GM13976 (cell line): ENCODE data around the gene SLC38A8.

ENCODE experiments used
- DNase-seq: peaks from one replicate; pipeline ENCODE4 v3.0.0; 2012; ENCODE audit warnings: low spot score
- in situ Hi-C: fragments of 300-500 bp; cut with MboI; formaldehyde crosslinking; loops from one replicate; pipeline ENCODE4 v1.12.0; 2022; ENCODE audit warnings: low sequenced_read_pairs, mixed read lengths, inconsistent platforms; ENCODE audit not compliant: unreplicated experiment
- TF ChIP-seq, protein P1 (sequence below): IDR thresholded peaks from 2 replicates; pipeline ENCODE4 v1.5.1; 2012; ENCODE audit warnings: borderline replicate concordance, mild to moderate bottlenecking; ENCODE audit not compliant: insufficient read depth; ENCODE audit errors: extremely low read depth, missing control alignments, control extremely low read depth

SLC38A8 gene

DNA sequence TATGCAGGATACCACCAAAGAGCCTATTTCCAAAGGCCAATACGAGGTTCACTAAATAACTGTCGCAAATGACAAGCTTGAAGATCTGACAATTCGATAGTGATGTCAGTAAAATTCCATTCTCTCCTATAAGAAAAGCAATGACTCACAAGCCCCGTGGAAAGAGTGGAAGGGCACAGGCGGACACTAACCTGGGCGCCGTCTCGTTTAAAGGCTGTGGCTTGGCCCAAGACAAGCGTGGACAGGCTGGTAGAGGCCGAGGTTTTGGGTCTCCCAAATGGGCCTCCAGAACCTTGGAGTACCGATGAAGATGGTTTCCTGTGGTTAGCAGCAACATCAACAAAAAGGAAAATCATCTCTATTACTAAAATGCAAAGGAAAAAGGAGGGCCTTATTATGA, 16.5 kb upstream of the SLC38A8 start:
- TF ChIP-seq, protein P1, sequence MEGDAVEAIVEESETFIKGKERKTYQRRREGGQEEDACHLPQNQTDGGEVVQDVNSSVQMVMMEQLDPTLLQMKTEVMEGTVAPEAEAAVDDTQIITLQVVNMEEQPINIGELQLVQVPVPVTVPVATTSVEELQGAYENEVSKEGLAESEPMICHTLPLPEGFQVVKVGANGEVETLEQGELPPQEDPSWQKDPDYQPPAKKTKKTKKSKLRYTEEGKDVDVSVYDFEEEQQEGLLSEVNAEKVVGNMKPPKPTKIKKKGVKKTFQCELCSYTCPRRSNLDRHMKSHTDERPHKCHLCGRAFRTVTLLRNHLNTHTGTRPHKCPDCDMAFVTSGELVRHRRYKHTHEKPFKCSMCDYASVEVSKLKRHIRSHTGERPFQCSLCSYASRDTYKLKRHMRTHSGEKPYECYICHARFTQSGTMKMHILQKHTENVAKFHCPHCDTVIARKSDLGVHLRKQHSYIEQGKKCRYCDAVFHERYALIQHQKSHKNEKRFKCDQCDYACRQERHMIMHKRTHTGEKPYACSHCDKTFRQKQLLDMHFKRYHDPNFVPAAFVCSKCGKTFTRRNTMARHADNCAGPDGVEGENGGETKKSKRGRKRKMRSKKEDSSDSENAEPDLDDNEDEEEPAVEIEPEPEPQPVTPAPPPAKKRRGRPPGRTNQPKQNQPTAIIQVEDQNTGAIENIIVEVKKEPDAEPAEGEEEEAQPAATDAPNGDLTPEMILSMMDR = no peak
- DNase-seq = no peak
- in situ Hi-C loops = loop anchor here (25.0 kb wide), 1 partner anchor 97 kb away; the partner anchor contains the start of genes NECAB2 and OSGIN1

DNA sequence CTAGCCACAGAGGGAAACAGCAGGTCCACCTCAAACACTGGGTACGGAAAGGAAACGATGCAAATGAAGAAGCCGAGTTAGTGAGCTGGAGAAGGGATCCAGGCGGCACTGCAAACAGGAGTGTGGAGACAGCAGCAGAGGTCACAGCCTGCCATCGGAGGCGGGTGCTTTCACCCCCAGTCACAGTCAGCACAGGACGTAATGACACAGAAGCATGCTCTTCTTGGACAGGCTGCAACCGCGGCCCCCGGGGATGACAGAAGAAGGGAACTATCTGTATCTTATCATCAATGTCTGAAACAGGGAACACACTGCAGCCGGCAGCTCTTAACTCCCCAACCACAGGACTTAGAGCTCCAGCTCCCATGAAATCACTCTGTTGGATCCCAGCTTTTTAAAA, 16.1 kb upstream of the SLC38A8 start:
- in situ Hi-C loops = loop anchor here (25.0 kb wide), 1 partner anchor 96 kb away; the partner anchor contains the start of genes NECAB2 and OSGIN1
- TF ChIP-seq, protein P1 = no peak
- DNase-seq = no peak

DNA sequence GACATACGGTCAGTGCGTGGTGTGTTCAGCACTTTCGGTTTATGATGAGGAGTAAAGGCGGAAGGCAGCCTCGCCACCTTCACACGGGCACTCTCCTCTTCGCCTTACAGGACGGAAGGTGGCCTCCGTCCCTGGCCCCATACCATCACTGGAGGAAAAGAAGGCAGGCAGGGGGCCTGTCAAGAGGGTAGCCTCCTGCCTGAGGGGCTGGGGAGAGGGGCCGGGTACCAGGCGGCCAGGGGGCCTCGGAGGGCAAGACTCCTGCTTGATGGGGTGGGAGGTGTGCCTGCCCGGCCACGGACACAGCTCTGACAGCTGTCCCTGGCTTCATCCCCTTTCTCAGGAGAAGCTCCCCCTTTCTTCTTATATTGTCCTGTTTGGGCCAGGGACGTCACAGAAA, 15.6 kb upstream of the SLC38A8 start:
- DNase-seq = no peak
- TF ChIP-seq, protein P1 = no peak
- in situ Hi-C loops = loop anchor here (25.0 kb wide), 1 partner anchor 96 kb away; the partner anchor contains the start of genes NECAB2 and OSGIN1

DNA sequence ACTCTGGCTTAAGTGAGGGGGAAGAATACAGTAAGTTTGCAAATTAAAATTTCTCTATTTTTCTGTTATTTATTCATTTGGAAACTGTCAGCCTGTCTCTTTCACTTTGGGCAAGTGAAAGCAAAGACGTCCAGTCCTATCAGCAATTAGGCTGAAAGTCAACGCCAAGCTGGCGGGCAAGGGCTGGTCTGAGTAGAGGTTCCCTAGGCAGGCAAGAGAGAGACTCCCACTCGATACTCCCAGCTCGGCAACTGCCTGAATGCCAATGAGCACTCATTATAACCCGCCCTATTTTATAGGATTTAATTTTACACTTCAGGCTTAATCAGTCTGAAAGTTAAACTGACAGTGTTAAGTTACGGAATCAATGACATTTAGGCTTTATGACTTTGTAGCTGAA, 14.3 kb upstream of the SLC38A8 start:
- TF ChIP-seq, protein P1 = no peak
- no peak for DNase-seq
- in situ Hi-C loops = loop anchor here (25.0 kb wide), 1 partner anchor 95 kb away; the partner anchor contains the start of genes NECAB2 and OSGIN1

DNA sequence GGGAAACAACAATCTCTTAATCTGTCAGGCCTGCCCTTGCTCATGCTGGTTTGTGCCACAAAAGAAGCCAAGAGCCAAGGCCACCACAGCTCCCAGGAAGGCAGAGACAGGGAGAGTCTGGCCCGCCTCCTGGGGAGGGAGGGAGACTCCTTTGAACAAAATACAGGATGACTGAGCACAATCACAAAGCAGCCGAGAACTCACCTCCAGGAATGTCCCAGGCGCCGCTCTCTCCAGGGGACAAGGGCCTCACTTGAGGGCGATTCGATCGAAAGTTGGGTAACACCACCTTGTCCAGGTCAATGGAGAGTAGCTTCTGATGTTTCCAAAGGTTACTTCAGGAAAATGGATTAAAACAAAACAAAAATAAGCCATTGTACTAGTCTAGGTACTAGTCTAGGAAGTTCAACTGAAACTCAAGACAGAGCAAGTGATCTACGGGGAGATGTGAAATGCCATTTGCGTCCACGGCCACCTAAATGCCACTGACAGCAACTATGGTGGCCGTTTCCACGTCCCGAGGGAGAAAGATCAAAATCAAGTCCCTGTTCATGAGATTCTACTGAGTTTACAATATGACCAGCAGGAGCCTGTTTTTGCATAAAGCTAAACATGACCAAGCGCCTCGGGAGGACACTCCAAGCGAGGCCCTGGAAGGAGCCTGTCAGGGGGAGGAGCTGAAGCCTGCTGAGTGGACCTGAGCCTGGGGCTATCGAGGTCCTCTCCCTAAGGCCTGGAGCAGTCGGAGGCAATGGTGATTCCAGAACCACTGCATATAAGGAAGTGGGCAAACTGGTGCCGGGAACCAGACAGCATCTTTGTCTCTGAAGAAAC, 13.4 kb upstream of the SLC38A8 start:
- in situ Hi-C loops = loop anchor here (25.0 kb wide), 1 partner anchor 94 kb away; the partner anchor contains the start of genes NECAB2 and OSGIN1
- no peak for DNase-seq
- TF ChIP-seq, protein P1 = no peak

DNA sequence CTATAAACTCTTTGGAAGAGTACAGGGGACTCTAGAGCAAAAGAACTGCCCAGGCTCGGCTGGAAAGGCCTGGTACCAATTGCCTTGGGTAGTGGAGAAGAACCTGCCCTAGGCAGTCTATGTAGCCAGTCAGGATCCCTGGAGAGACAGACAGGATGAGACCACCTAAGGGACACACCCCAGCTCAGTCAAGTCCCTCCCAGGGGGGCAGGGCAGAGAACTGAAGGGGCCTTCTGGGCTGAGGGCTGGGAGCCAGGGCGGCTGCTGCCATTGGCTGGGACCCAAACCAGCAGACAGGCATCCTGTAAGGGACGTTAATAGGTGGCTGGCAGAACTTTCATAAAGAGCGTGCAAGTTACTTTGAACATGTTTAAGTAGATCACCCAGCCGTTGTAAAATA, 12.8 kb upstream of the SLC38A8 start:
- no peak for DNase-seq
- in situ Hi-C loops = loop anchor here (25.0 kb wide), 1 partner anchor 93 kb away; the partner anchor contains the start of genes NECAB2 and OSGIN1
- TF ChIP-seq, protein P1 = no peak
